Neural cell (in vitro differentiated cells): ENCODE measurements around the gene ZNF750. TPM values are rescaled to one million over a fixed set of nuclear protein-coding genes. Genes with fewer than 3 reads are reported as not detected.

Source experiments
- H2AFZ ChIP-seq: fragments of 200-600, 300-800 bp; sonication (generic), shearing (Covaris generic); 2 replicates; pipeline ENCODE4 v1.6.0; 2014; ENCODE audit warnings: low read depth, mild to moderate bottlenecking, antibody characterized with exemption, low read length, moderate library complexity
- H3F3A ChIP-seq: fragments of 200-600 bp; shearing (Covaris generic); 2 replicates; pipeline ENCODE4 v1.6.1; 2016; ENCODE audit warnings: mild to moderate bottlenecking, moderate library complexity, mixed read lengths, antibody characterized with exemption, low read length; ENCODE audit not compliant: insufficient read depth, poor library complexity, severe bottlenecking
- H3K27ac ChIP-seq: fragments of 200-600, 300-800 bp; sonication (generic), shearing (Covaris generic); 2 replicates; pipeline ENCODE4 v1.5.1; 2014; ENCODE audit warnings: mild to moderate bottlenecking, low read length, moderate library complexity
- H3K27me3 ChIP-seq: fragments of 300-800, 200-600 bp; sonication (generic), shearing (Covaris generic); 2 replicates; pipeline ENCODE4 v1.6.0; 2014; ENCODE audit warnings: mild to moderate bottlenecking, low read depth, low read length, moderate library complexity; ENCODE audit not compliant: insufficient read depth
- H3K36me3 ChIP-seq: fragments of 300-800, 200-600 bp; sonication (generic), shearing (Covaris generic); 2 replicates; pipeline ENCODE4 v1.5.1; 2014; ENCODE audit warnings: mild to moderate bottlenecking, antibody characterized with exemption, low read length, moderate library complexity; ENCODE audit not compliant: insufficient read depth
- H3K4me2 ChIP-seq: fragments of 300-800, 200-600 bp; sonication (generic), shearing (Covaris generic); 2 replicates; pipeline ENCODE4 v1.6.0; 2014; ENCODE audit warnings: mild to moderate bottlenecking, low read length
- H3K4me3 ChIP-seq: fragments of 300-800, 200-600 bp; sonication (generic), shearing (Covaris generic); 2 replicates; pipeline ENCODE4 v1.5.1; 2014; ENCODE audit warnings: mild to moderate bottlenecking, low read length, moderate library complexity
- H3K79me2 ChIP-seq: fragments of 200-600 bp; shearing (Covaris generic); replicated peaks from 2 replicates; pipeline ENCODE4 v1.6.0; 2014; ENCODE audit warnings: mild to moderate bottlenecking, low read length, moderate library complexity; ENCODE audit not compliant: insufficient read depth
- H3K9ac ChIP-seq: fragments of 300-800, 200-600 bp; sonication (generic), shearing (Covaris generic); 2 replicates; pipeline ENCODE4 v1.6.1; 2016; ENCODE audit warnings: mild to moderate bottlenecking, low read length, mixed read lengths
- H3K9me2 ChIP-seq: fragments of 200-600 bp; shearing (Covaris generic); 2 replicates; pipeline ENCODE4 v1.6.1; 2016; ENCODE audit warnings: mild to moderate bottlenecking, low read length, mixed read lengths; ENCODE audit not compliant: insufficient read depth
- H3K9me3 ChIP-seq: fragments of 200-600, 300-800 bp; sonication (generic), shearing (Covaris generic); 2 replicates; pipeline ENCODE4 v1.6.1; 2016; ENCODE audit warnings: mild to moderate bottlenecking, mixed run types, low read length, moderate library complexity, mixed read lengths
- H4K20me1 ChIP-seq: fragments of 200-600 bp; shearing (Covaris generic); 2 replicates; pipeline ENCODE4 v1.6.1; 2016; ENCODE audit warnings: mild to moderate bottlenecking, mixed run types; ENCODE audit not compliant: insufficient read depth
- CTCF ChIP-seq: fragments of 450-650 bp; IDR thresholded peaks from 2 replicates; pipeline ENCODE4 v1.5.1; 2014; ENCODE audit warnings: antibody characterized with exemption, mild to moderate bottlenecking, moderate library complexity; ENCODE audit not compliant: poor library complexity, severe bottlenecking
- EP300 ChIP-seq: fragments of 450-650 bp; conservative IDR thresholded peaks from 2 replicates; pipeline ENCODE4 v1.6.1; 2014; ENCODE audit warnings: antibody characterized with exemption, mild to moderate bottlenecking, moderate library complexity; ENCODE audit not compliant: poor library complexity, severe bottlenecking
- EZH2 ChIP-seq: fragments of 200-600, 300-800 bp; shearing (Covaris generic), sonication (generic); IDR thresholded peaks from 2 replicates; pipeline ENCODE4 v1.6.1; 2014; ENCODE audit warnings: antibody characterized with exemption, low read length, borderline replicate concordance, mild to moderate bottlenecking; ENCODE audit not compliant: insufficient read depth, poor library complexity, severe bottlenecking
- MXI1 ChIP-seq: fragments of 450-650 bp; conservative IDR thresholded peaks from 2 replicates; pipeline ENCODE4 v1.6.1; 2014; ENCODE audit warnings: antibody characterized with exemption, mild to moderate bottlenecking; ENCODE audit not compliant: poor library complexity, severe bottlenecking
- POLR2AphosphoS5 ChIP-seq: IDR thresholded peaks from 2 replicates; pipeline ENCODE4 v1.6.1; 2012
- RAD21 ChIP-seq: fragments of 450-650 bp; conservative IDR thresholded peaks from 2 replicates; pipeline ENCODE4 v1.6.1; 2014; ENCODE audit warnings: antibody characterized with exemption, mild to moderate bottlenecking, moderate library complexity
- SMC3 ChIP-seq: fragments of 450-650 bp; conservative IDR thresholded peaks from 2 replicates; pipeline ENCODE4 v1.6.1; 2014; ENCODE audit warnings: antibody characterized with exemption, mild to moderate bottlenecking, moderate library complexity; ENCODE audit not compliant: poor library complexity
- TAF1 ChIP-seq: IDR thresholded peaks from 2 replicates; pipeline ENCODE4 v1.6.1; 2012; ENCODE audit warnings: low read depth
- polyA plus RNA-seq: library from polyadenylated mRNA; depleted of rRNA; stranded (reverse); fragments of >200 nt; gene quantifications from 2 replicates; pipeline ENCODE4 v1.2.3, GENCODE V29; 2014
- TF ChIP-seq, protein P1 (sequence below): IDR thresholded peaks from 2 replicates; pipeline ENCODE4 v1.6.1; 2012; ENCODE audit warnings: borderline replicate concordance

Gene ZNF750
- polyA plus RNA-seq, 1 donor from 2014 or later: not detected

- H3K4me2 ChIP-seq: no peak overlapping the region
- H3K36me3 ChIP-seq: peaks cover 6% of the 10 kb centered on the region
- H3K27ac ChIP-seq: no peak overlapping the region
- no peak overlapping the region for H3K9ac ChIP-seq
- TF ChIP-seq EP300 (no peak), MXI1 (no peak), POLR2AphosphoS5 (no peak), TAF1 (no peak), EZH2 (no peak), CTCF (no peak), SMC3 (no peak), RAD21 (no peak)
- TF ChIP-seq, protein P1, sequence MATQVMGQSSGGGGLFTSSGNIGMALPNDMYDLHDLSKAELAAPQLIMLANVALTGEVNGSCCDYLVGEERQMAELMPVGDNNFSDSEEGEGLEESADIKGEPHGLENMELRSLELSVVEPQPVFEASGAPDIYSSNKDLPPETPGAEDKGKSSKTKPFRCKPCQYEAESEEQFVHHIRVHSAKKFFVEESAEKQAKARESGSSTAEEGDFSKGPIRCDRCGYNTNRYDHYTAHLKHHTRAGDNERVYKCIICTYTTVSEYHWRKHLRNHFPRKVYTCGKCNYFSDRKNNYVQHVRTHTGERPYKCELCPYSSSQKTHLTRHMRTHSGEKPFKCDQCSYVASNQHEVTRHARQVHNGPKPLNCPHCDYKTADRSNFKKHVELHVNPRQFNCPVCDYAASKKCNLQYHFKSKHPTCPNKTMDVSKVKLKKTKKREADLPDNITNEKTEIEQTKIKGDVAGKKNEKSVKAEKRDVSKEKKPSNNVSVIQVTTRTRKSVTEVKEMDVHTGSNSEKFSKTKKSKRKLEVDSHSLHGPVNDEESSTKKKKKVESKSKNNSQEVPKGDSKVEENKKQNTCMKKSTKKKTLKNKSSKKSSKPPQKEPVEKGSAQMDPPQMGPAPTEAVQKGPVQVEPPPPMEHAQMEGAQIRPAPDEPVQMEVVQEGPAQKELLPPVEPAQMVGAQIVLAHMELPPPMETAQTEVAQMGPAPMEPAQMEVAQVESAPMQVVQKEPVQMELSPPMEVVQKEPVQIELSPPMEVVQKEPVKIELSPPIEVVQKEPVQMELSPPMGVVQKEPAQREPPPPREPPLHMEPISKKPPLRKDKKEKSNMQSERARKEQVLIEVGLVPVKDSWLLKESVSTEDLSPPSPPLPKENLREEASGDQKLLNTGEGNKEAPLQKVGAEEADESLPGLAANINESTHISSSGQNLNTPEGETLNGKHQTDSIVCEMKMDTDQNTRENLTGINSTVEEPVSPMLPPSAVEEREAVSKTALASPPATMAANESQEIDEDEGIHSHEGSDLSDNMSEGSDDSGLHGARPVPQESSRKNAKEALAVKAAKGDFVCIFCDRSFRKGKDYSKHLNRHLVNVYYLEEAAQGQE: no peak
- H3K9me2 ChIP-seq: no peaks in the 10 kb centered on the region
- no peaks in the 10 kb centered on the region for H3K79me2 ChIP-seq
- H3K4me3 ChIP-seq: no peak overlapping the region
- no peak overlapping the region for H2AFZ ChIP-seq
- H4K20me1 ChIP-seq: no peaks in the 10 kb centered on the region
- no peaks in the 10 kb centered on the region for H3K27me3 ChIP-seq
- H3K9me3 ChIP-seq: no peaks in the 10 kb centered on the region
- H3F3A ChIP-seq: no peaks in the 10 kb centered on the region
Observed at GRCh38 chr17:82872591-82873520, 33.0 kb upstream of the ZNF750 start.

GRCh38 chr17:82871776-82872561, 32.1 kb upstream of the ZNF750 start:
- Histone ChIP-seq H3K36me3 (peaks cover 6% of the 10 kb centered on the region), H4K20me1 (no peaks in the 10 kb centered on the region), H3K27ac (no peak overlapping the region), H3F3A (no peaks in the 10 kb centered on the region), H3K4me3 (no peak overlapping the region), H3K9me2 (no peaks in the 10 kb centered on the region), H3K9ac (no peak overlapping the region), H2AFZ (no peak overlapping the region), H3K9me3 (no peaks in the 10 kb centered on the region), H3K27me3 (no peaks in the 10 kb centered on the region), H3K79me2 (no peaks in the 10 kb centered on the region), H3K4me2 (no peak overlapping the region)
- TF ChIP-seq TAF1: no peak
- TF ChIP-seq, protein P1: no peak
- no peak for TF ChIP-seq SMC3
- no peak for TF ChIP-seq RAD21
- no peak for TF ChIP-seq POLR2AphosphoS5
- no peak for TF ChIP-seq EZH2
- TF ChIP-seq EP300: no peak
- no peak for TF ChIP-seq MXI1
